CD14-positive monocyte (primary cell): ENCODE measurements around the gene MORF4L1. TPM values are rescaled to one million over a fixed set of nuclear protein-coding genes. Genes with fewer than 3 reads are reported as not detected.
A peak's percentile ranks its signal among the peaks of the same experiment; 100 is the strongest.

Experiments
- DNase-seq, 3 donors: peaks; one replicate each; pipeline ENCODE4 v3.0.0-alpha.2; 2011 to 2022
- H2AFZ ChIP-seq: 2 replicates; pipeline ENCODE4 v1.6.0; 2012; ENCODE audit warnings: mild to moderate bottlenecking, low read depth, low read length, inconsistent platforms; ENCODE audit not compliant: insufficient read depth, poor library complexity, severe bottlenecking
- H3K27ac ChIP-seq, 2 donors: 1 replicate in 1 of 2; 2 replicates in 1 of 2; pipeline ENCODE4 v1.5.1; 2012 to 2013; ENCODE audit warnings: low read length in 2 of 2, control low read depth in 1 of 2, inconsistent platforms in 1 of 2, low read depth in 1 of 2, mild to moderate bottlenecking in 1 of 2
- H3K27me3 ChIP-seq, 2 donors: one replicate each; pipeline versions ENCODE4 v1.6.0 to v1.6.1; 2011 to 2013; ENCODE audit warnings: low read length in 2 of 2; ENCODE audit not compliant: control insufficient read depth in 2 of 2, insufficient read depth in 2 of 2
- H3K36me3 ChIP-seq, 2 donors: replicated peaks in 1 of 2; 1 replicate in 1 of 2; 2 replicates in 1 of 2; pipeline versions ENCODE4 v1.5.1 to v1.6.1; 2012 to 2013; ENCODE audit warnings: low read length in 2 of 2, control low read depth in 1 of 2, inconsistent platforms in 1 of 2, mild to moderate bottlenecking in 1 of 2; ENCODE audit not compliant: insufficient read depth in 2 of 2, control insufficient read depth in 1 of 2
- H3K4me1 ChIP-seq, 2 donors: 1 replicate in 1 of 2; 2 replicates in 1 of 2; pipeline versions ENCODE4 v1.5.1 to v1.6.1; 2012 to 2013; ENCODE audit warnings: low read length in 2 of 2, control low read depth in 1 of 2, inconsistent platforms in 1 of 2, mild to moderate bottlenecking in 1 of 2, moderate library complexity in 1 of 2; ENCODE audit not compliant: insufficient read depth in 2 of 2, control insufficient read depth in 1 of 2
- H3K4me2 ChIP-seq: replicated peaks from 2 replicates; pipeline ENCODE3; 2012; ENCODE audit warnings: low read length, moderate library complexity, mild to moderate bottlenecking; ENCODE audit not compliant: poor library complexity, severe bottlenecking; ENCODE audit errors: extremely low read depth
- H3K4me3 ChIP-seq, 3 experiments: fragments of 200-600 bp in 1 of 3; sonication (generic) in 1 of 3; replicated peaks in 1 of 3; 1 replicate in 2 of 3; 2 replicates in 1 of 3; pipeline ENCODE4 v1.5.1; 2011 to 2013; ENCODE audit warnings: low read length in 3 of 3, mild to moderate bottlenecking in 3 of 3, control low read depth in 2 of 3, low read depth in 2 of 3, inconsistent platforms in 1 of 3, moderate library complexity in 1 of 3
- H3K79me2 ChIP-seq: 2 replicates; pipeline ENCODE4 v1.6.0; 2012; ENCODE audit warnings: mild to moderate bottlenecking, control low read depth, inconsistent platforms, low read length, moderate library complexity; ENCODE audit not compliant: insufficient read depth
- H3K9ac ChIP-seq: 2 replicates; pipeline ENCODE4 v1.6.0; 2017; ENCODE audit warnings: low read length, mild to moderate bottlenecking; ENCODE audit not compliant: insufficient read depth, poor library complexity, severe bottlenecking
- H3K9me3 ChIP-seq, 2 donors: replicated peaks in 1 of 2; 1 replicate in 1 of 2; 2 replicates in 1 of 2; pipeline versions ENCODE4 v1.5.1 to v1.6.1; 2012 to 2013; ENCODE audit warnings: low read length in 2 of 2, control low read depth in 1 of 2; ENCODE audit not compliant: control insufficient read depth in 1 of 2, insufficient read depth in 1 of 2
- H4K20me1 ChIP-seq: 2 replicates; pipeline ENCODE4 v1.6.0; 2012; ENCODE audit warnings: mild to moderate bottlenecking, low read length, control low read depth, moderate library complexity; ENCODE audit not compliant: insufficient read depth
- H3K27ac Mint-ChIP-seq, 7 donors: one replicate each; pipeline ENCODE4 v1.8.0; 2020; ENCODE audit warnings: mild to moderate bottlenecking in 7 of 7, mixed read lengths in 7 of 7, moderate library complexity in 6 of 7, inconsistent platforms in 2 of 7
- H3K27me3 Mint-ChIP-seq, 3 donors: one replicate each; pipeline ENCODE4 v1.8.0; 2021 to 2022; ENCODE audit warnings: low read depth in 3 of 3, mild to moderate bottlenecking in 3 of 3, mixed read lengths in 3 of 3, moderate library complexity in 3 of 3, inconsistent platforms in 1 of 3
- H3K36me3 Mint-ChIP-seq, 2 donors: one replicate each; pipeline ENCODE4 v1.8.0; 2020; ENCODE audit warnings: mixed read lengths in 2 of 2, inconsistent platforms in 1 of 2, mild to moderate bottlenecking in 1 of 2
- H3K4me1 Mint-ChIP-seq: one replicate; pipeline ENCODE4 v1.8.0; 2020; ENCODE audit warnings: mild to moderate bottlenecking, mixed read lengths
- H3K4me3 Mint-ChIP-seq, 2 donors: one replicate each; pipeline ENCODE4 v1.8.0; 2020; ENCODE audit warnings: mild to moderate bottlenecking in 2 of 2, mixed read lengths in 2 of 2, moderate library complexity in 1 of 2
- H3K9me3 Mint-ChIP-seq, 7 donors: one replicate each; pipeline ENCODE4 v1.8.0; 2020 to 2022; ENCODE audit warnings: mixed read lengths in 7 of 7, mild to moderate bottlenecking in 6 of 7, moderate library complexity in 6 of 7, inconsistent platforms in 2 of 7
- CTCF ChIP-seq: fragments of 200-600 bp; IDR thresholded peaks from one replicate; pipeline ENCODE4 v1.8.0; 2022; ENCODE audit warnings: antibody characterized with exemption, mild to moderate bottlenecking
- WGBS: methylation state at CpG from one replicate; pipeline ENCODE4 v1.1.5; 2013; ENCODE audit warnings: missing lambda C conversion rate; ENCODE audit not compliant: insufficient coverage; 5-methylcytosine and 5-hydroxymethylcytosine counted together
- intact Hi-C, 2 donors: fragments of 100-400 bp; cut with micrococcal nuclease; formaldehyde crosslinking; loops; one replicate each; pipeline versions ENCODE4 v1.15.0 to v1.15.1; 2023
- polyA plus RNA-seq, 3 donors: library from polyadenylated mRNA; depleted of rRNA in 1 of 3; unstranded in 2 of 3; stranded (reverse) in 1 of 3; fragments of 300-500 nt in 2 of 3; fragments of >200 nt in 1 of 3; fragmentation: Illumina TruSeq in 2 of 3; gene quantifications; 1 replicate in 2 of 3; 2 replicates in 1 of 3; pipeline ENCODE4 v1.2.3, GENCODE V29; 2012 to 2021

Gene MORF4L1
- polyA plus RNA-seq, 3 donors = 191 to 242 (median 224) TPM

- H3K27me3 Mint-ChIP-seq = peaks cover 16 to 35% (median 25%) of the 10 kb centered on the region in 3 donors
- Histone ChIP-seq H3K4me1 (peaks cover 0 to 4% of the 10 kb centered on the region in 2 donors), H3K36me3 (no peaks in the 10 kb centered on the region), H4K20me1 (no peaks in the 10 kb centered on the region), H3K27ac (no peak overlapping the region), H2AFZ (peak overlapping the region; percentile 33), H3K9me3 (no peaks in the 10 kb centered on the region), H3K4me2 (peak overlapping the region; percentile 62), H3K79me2 (no peaks in the 10 kb centered on the region), H3K27me3 (peaks cover 0 to 14% of the 10 kb centered on the region in 2 donors), H3K9ac (peak overlapping the region; percentile 24), H3K4me3 (peak overlapping the region in 1 of 3 experiments; percentile 52)
- H3K27ac Mint-ChIP-seq = no peak overlapping the region
- DNase-seq = no peak
- no peaks in the 10 kb centered on the region for H3K36me3 Mint-ChIP-seq
- TF ChIP-seq CTCF = no peak
- H3K9me3 Mint-ChIP-seq = peaks cover 0 to 7% (median 0%) of the 10 kb centered on the region in 7 donors
- H3K4me3 Mint-ChIP-seq = peak overlapping the region; percentile 62 to 89
- 19% methylated on average over 52 of the region's 52 CpGs for WGBS
- intact Hi-C loops = no loop called here
- peaks cover 11% of the 10 kb centered on the region for H3K4me1 Mint-ChIP-seq
Measured at GRCh38 chr15:78830514-78831228, 42.0 kb upstream of the MORF4L1 start.

- Mint-ChIP-seq H3K4me3 (peak overlapping the region in 1 of 2 donors; percentile 89), H3K27ac (no peak overlapping the region), H3K27me3 (peaks cover 16 to 38% (median 25%) of the 10 kb centered on the region in 3 donors), H3K4me1 (peaks cover 11% of the 10 kb centered on the region), H3K9me3 (peaks cover 0 to 7% (median 0%) of the 10 kb centered on the region in 7 donors), H3K36me3 (no peaks in the 10 kb centered on the region)
- no peaks in the 10 kb centered on the region for H3K9me3 ChIP-seq
- TF ChIP-seq CTCF = no peak
- peak overlapping the region; percentile 33 for H2AFZ ChIP-seq
- H3K4me1 ChIP-seq = peaks cover 0 to 4% of the 10 kb centered on the region in 2 donors
- no peak overlapping the region for H3K27ac ChIP-seq
- H3K4me2 ChIP-seq = peak overlapping the region; percentile 62
- intact Hi-C loops = no loop called here
- 82% methylated on average over 73 of the region's 73 CpGs for WGBS
- H3K79me2 ChIP-seq = no peaks in the 10 kb centered on the region
- DNase-seq = no peak
- H3K36me3 ChIP-seq = no peaks in the 10 kb centered on the region
- H3K4me3 ChIP-seq = peak overlapping the region in 1 of 3 experiments; percentile 52
- H3K9ac ChIP-seq = peak overlapping the region; percentile 24
- peaks cover 0 to 14% of the 10 kb centered on the region in 2 donors for H3K27me3 ChIP-seq
- H4K20me1 ChIP-seq = no peaks in the 10 kb centered on the region
Measured at GRCh38 chr15:78831229-78832207, 41.2 kb upstream of the MORF4L1 start.
